A549 (cell line): ENCODE results near the gene IGFN1. TPM values are rescaled to one million over a fixed set of nuclear protein-coding genes. Genes with fewer than 3 reads are reported as not detected.

Experiments used
- ATAC-seq, 2 experiments: fragments of 200-7000 bp in 1 of 2; fragments of >200 bp in 1 of 2; cut with Nextera tagmentation in 1 of 2; cut with Tn5 transposase in 1 of 2; 3 replicates each; pipeline versions ENCODE4 v1.8.0 to v1.9.1; 2018 to 2020; ENCODE audit warnings: mild to moderate bottlenecking in 1 of 2, moderate library complexity in 1 of 2
- CTCF ChIA-PET: fragments of 300-600 bp; sonication (Branson Sonifier 250); formaldehyde crosslinking; extraction: SDS; loops from one replicate; lab custom pipeline; 2021; ENCODE audit warnings: antibody characterized with exemption, inconsistent platforms; lab: Yijun Ruan, JAX
- POLR2A ChIA-PET: fragments of 350-600 bp; formaldehyde crosslinking; extraction: SDS; loops from one replicate; lab custom pipeline; 2021; ENCODE audit warnings: antibody characterized with exemption, inconsistent platforms; lab: Yijun Ruan, JAX
- DNase-seq, 2 experiments: peaks; one replicate each; pipeline versions ENCODE4 v3.0.0 to v3.0.0-alpha.2; 2011 to 2016; ENCODE audit warnings: low read depth in 1 of 2, low spot score in 1 of 2
- FAIRE-seq: peaks from 2 replicates; lab custom pipeline; 2011; peaks lifted over from hg19 to GRCh38; lab: Jason Lieb, UNC
- H3K27ac ChIP-seq, 2 experiments: fragments of >200 bp; sonication (Bioruptor Twin); formaldehyde crosslinking; 3 replicates each; pipeline ENCODE4 v1.5.1; 2016 to 2017
- H3K4me1 ChIP-seq: fragments of >200 bp; sonication (Bioruptor Twin); formaldehyde crosslinking; 3 replicates; pipeline ENCODE4 v1.6.1; 2016
- H3K4me2 ChIP-seq: fragments of >200 bp; sonication (Bioruptor Twin); formaldehyde crosslinking; 3 replicates; pipeline ENCODE4 v1.6.1; 2016
- H3K4me3 ChIP-seq: fragments of >200 bp; sonication (Bioruptor Twin); formaldehyde crosslinking; 3 replicates; pipeline ENCODE4 v1.5.1; 2016
- H3K9me3 ChIP-seq: fragments of >200 bp; sonication (Bioruptor Twin); formaldehyde crosslinking; 3 replicates; pipeline ENCODE4 v1.6.1; 2016
- BCL3 ChIP-seq: fragments of >200 bp; sonication (Bioruptor Twin); formaldehyde crosslinking; IDR thresholded peaks from 3 replicates; pipeline ENCODE4 v1.6.1; 2016
- BHLHE40 ChIP-seq: IDR thresholded peaks from 2 replicates; pipeline ENCODE4 v1.6.1; 2012; ENCODE audit warnings: low read depth, low read length, inconsistent platforms
- CBX8 ChIP-seq: fragments of 200-600 bp; sonication (generic); IDR thresholded peaks from 2 replicates; pipeline ENCODE4 v1.6.1; 2016
- CHD2 ChIP-seq: fragments of 150-350 bp; IDR thresholded peaks from 2 replicates; pipeline ENCODE4 v1.6.1; 2014; ENCODE audit warnings: low read length; ENCODE audit not compliant: partially characterized antibody
- E2F6 ChIP-seq: IDR thresholded peaks from 2 replicates; pipeline ENCODE4 v1.6.1; 2012; ENCODE audit warnings: low read depth, borderline replicate concordance
- EHF ChIP-seq: fragments of 250-450 bp; sonication (Bioruptor Pico); IDR thresholded peaks from 2 replicates; pipeline ENCODE4 v1.5.0; 2020; ENCODE audit warnings: mild to moderate bottlenecking
- EHMT2 ChIP-seq: fragments of 200-600 bp; sonication (generic); IDR thresholded peaks from 2 replicates; pipeline ENCODE4 v1.6.1; 2016; ENCODE audit warnings: antibody characterized with exemption, low read depth, mild to moderate bottlenecking, moderate library complexity
- ELK1 ChIP-seq: fragments of 150-350 bp; IDR thresholded peaks from 2 replicates; pipeline ENCODE4 v1.6.1; 2014; ENCODE audit warnings: low read depth, mild to moderate bottlenecking, low read length
- ESRRA ChIP-seq: fragments of 150-350 bp; IDR thresholded peaks from 2 replicates; pipeline ENCODE4 v1.6.1; 2014; ENCODE audit warnings: mild to moderate bottlenecking, low read length, borderline replicate concordance
- HDAC2 ChIP-seq: fragments of 200-600 bp; sonication (generic); IDR thresholded peaks from 2 replicates; pipeline ENCODE4 v1.6.1; 2016
- HOXA7 ChIP-seq: fragments of 250-450 bp; sonication (Bioruptor Pico); IDR thresholded peaks from 2 replicates; pipeline ENCODE4 v1.5.0; 2020; ENCODE audit warnings: mild to moderate bottlenecking, moderate library complexity
- HOXB13 ChIP-seq: fragments of 250-450 bp; sonication (Bioruptor Pico); IDR thresholded peaks from 2 replicates; pipeline ENCODE4 v1.5.0; 2020; ENCODE audit warnings: low read depth, mild to moderate bottlenecking, moderate library complexity
- HOXB5 ChIP-seq: fragments of 250-450 bp; sonication (Bioruptor Pico); IDR thresholded peaks from 2 replicates; pipeline ENCODE4 v1.5.0; 2020; ENCODE audit warnings: mild to moderate bottlenecking, moderate library complexity
- JUN ChIP-seq, 2 experiments: fragments of >200 bp; sonication (Bioruptor Twin); formaldehyde crosslinking; IDR thresholded peaks; 2 replicates in 1 of 2; 3 replicates in 1 of 2; pipeline ENCODE4 v1.6.1; 2016 to 2017
- JUNB ChIP-seq: fragments of >200 bp; sonication (Bioruptor Twin); formaldehyde crosslinking; IDR thresholded peaks from 2 replicates; pipeline ENCODE4 v1.6.1; 2016
- KDM1A ChIP-seq: fragments of 200-600 bp; sonication (generic); IDR thresholded peaks from 2 replicates; pipeline ENCODE4 v1.6.1; 2016; ENCODE audit warnings: low read depth, mild to moderate bottlenecking
- KDM5A ChIP-seq: fragments of 200-600 bp; sonication (generic); IDR thresholded peaks from 2 replicates; pipeline ENCODE4 v1.6.1; 2016; ENCODE audit warnings: antibody characterized with exemption, mild to moderate bottlenecking
- MAFK ChIP-seq: fragments of 450-650 bp; IDR thresholded peaks from 2 replicates; pipeline ENCODE4 v1.6.1; 2014; ENCODE audit not compliant: partially characterized antibody
- MAX ChIP-seq: IDR thresholded peaks from 2 replicates; pipeline ENCODE4 v1.6.1; 2012
- MYC ChIP-seq: IDR thresholded peaks from 2 replicates; pipeline ENCODE4 v1.6.1; 2012; ENCODE audit warnings: mild to moderate bottlenecking, inconsistent platforms, low read length, improper control_type of control experiment, borderline replicate concordance
- POLR2AphosphoS2 ChIP-seq: conservative IDR thresholded peaks from 2 replicates; pipeline ENCODE4 v1.6.1; 2012; ENCODE audit warnings: low read length, improper control_type of control experiment, inconsistent platforms
- RCOR1 ChIP-seq: fragments of 150-350 bp; IDR thresholded peaks from 2 replicates; pipeline ENCODE4 v1.6.1; 2014; ENCODE audit warnings: antibody characterized with exemption, low read length, low read depth
- SMC3 ChIP-seq: fragments of >200 bp; sonication (Bioruptor Twin); formaldehyde crosslinking; IDR thresholded peaks from 3 replicates; pipeline ENCODE4 v1.6.1; 2018; ENCODE audit warnings: inconsistent platforms
- SREBF2 ChIP-seq: fragments of 450-650 bp; IDR thresholded peaks from 2 replicates; pipeline ENCODE4 v1.6.1; 2014; ENCODE audit warnings: mild to moderate bottlenecking, moderate library complexity
- TFCP2L1 ChIP-seq: fragments of 250-450 bp; sonication (Bioruptor Pico); IDR thresholded peaks from 2 replicates; pipeline ENCODE4 v1.5.0; 2021; ENCODE audit warnings: mild to moderate bottlenecking
- TP53 ChIP-seq: fragments of 250-450 bp; sonication (Bioruptor Pico); IDR thresholded peaks from 2 replicates; pipeline ENCODE4 v1.5.0; 2021; ENCODE audit warnings: mild to moderate bottlenecking, moderate library complexity
- ZC3H11A ChIP-seq: fragments of 450-650 bp; IDR thresholded peaks from 2 replicates; pipeline ENCODE4 v1.6.1; 2014; ENCODE audit warnings: antibody characterized with exemption, mild to moderate bottlenecking
- ZFP36 ChIP-seq: fragments of 450-650 bp; IDR thresholded peaks from 2 replicates; pipeline ENCODE4 v1.6.1; 2014; ENCODE audit warnings: borderline replicate concordance; ENCODE audit not compliant: partially characterized antibody
- WGBS: methylation state at CpG from one replicate; pipeline ENCODE4 v1.1.6; 2017; ENCODE audit errors: missing lambda C conversion rate; 5-methylcytosine and 5-hydroxymethylcytosine counted together
- polyA plus RNA-seq, 4 experiments: library from polyadenylated mRNA; depleted of rRNA in 3 of 4; stranded (reverse); fragments of >200 nt; fragmentation: RNase III in 1 of 4; extraction: RNeasy Plus Mini Kit Qiagen cat#74134 plus additional on column Dnase treatment in 1 of 4; gene quantifications; 2 replicates in 3 of 4; 3 replicates in 1 of 4; pipeline ENCODE4 v1.2.3, GENCODE V29; 2011 to 2017

Gene IGFN1
- polyA plus RNA-seq, 2 of the 4 experiments (the other 2 are of a cell fraction), result 0.03 to 4.7 TPM

- TF ChIP-seq ZFP36 (no peak), CBX8 (no peak), ELK1 (no peak), CHD2 (no peak), HOXB13 (CRISPR knock-in tag) (no peak), BHLHE40 (no peak), SMC3 (no peak), KDM5A (no peak), HOXB5 (CRISPR knock-in tag) (no peak), ESRRA (no peak), MAFK (no peak), TFCP2L1 (no peak), HOXA7 (CRISPR knock-in tag) (no peak), ZC3H11A (no peak), TP53 (no peak)
- ChIA-PET POLR2A (interaction anchor here (1.2 kb wide), 1 partner anchor 12 kb away, joined by 3 read pairs; no protein-coding TSS in a partner anchor), CTCF (interaction anchor here (0.8 to 8.2 kb wide), 9 partner anchors 8 to 220 kb away, joined by 3 to 60 read pairs (median 5); partner anchors contain the start of gene TMEM9)
- no peak for DNase-seq
- H3K4me2 ChIP-seq, result no peak overlapping the region
- no peak overlapping the region for H3K4me3 ChIP-seq
- 96% methylated on average over 5 of the region's 5 CpGs for whole genome bisulfite sequencing
- no peaks in the 10 kb centered on the region for H3K9me3 ChIP-seq
- peaks cover 13% of the 10 kb centered on the region; the same call in 1 of the 3 replicates for H3K4me1 ChIP-seq
- no peak for ATAC-seq
- no peak overlapping the region for H3K27ac ChIP-seq
- no peak for FAIRE-seq
Observed at GRCh38 chr1:201141418-201141817, 49.2 kb upstream of the IGFN1 start.

GRCh38 chr1:201142011-201142848, 48.4 kb upstream of the IGFN1 start:
- Histone ChIP-seq H3K4me1 (peaks cover 13% of the 10 kb centered on the region; the same call in 1 of the 3 replicates), H3K27ac (no peak overlapping the region), H3K4me3 (no peak overlapping the region), H3K9me3 (no peaks in the 10 kb centered on the region), H3K4me2 (no peak overlapping the region)
- FAIRE-seq (no peak), DNase-seq (no peak), ATAC-seq (no peak)
- ChIA-PET CTCF (interaction anchor here (0.6 to 8.2 kb wide), 14 partner anchors 7 to 511 kb away, joined by 3 to 60 read pairs (median 3); partner anchors contain the start of genes ASCL5 and TMEM9), POLR2A (interaction anchor here (1.2 kb wide), 1 partner anchor 12 kb away, joined by 3 read pairs; no protein-coding TSS in a partner anchor)
- TF ChIP-seq EHF (CRISPR knock-in tag) (no peak), BCL3 (no peak), MYC (no peak), EHMT2 (no peak), SREBF2 (no peak), JUNB (no peak), KDM1A (no peak), RCOR1 (no peak), E2F6 (no peak), POLR2AphosphoS2 (no peak), MAX (no peak), HDAC2 (no peak), JUN (IDR thresholded peaks at IDR 0.05) (no peak), HOXB5 (CRISPR knock-in tag) (no peak)
- 92% methylated on average over 12 of the region's 16 CpGs for WGBS
